BJ (cell line): ENCODE data around the gene DHX58. TPM values are rescaled to one million over a fixed set of nuclear protein-coding genes. Genes with fewer than 3 reads are reported as not detected.
A peak's percentile ranks its signal among the peaks of the same experiment; 100 is the strongest.

Source experiments
- CTCF ChIA-PET: fragments of 350-600 bp; formaldehyde crosslinking; extraction: SDS; loops from one replicate; lab custom pipeline; 2021; ENCODE audit warnings: antibody characterized with exemption, inconsistent platforms; lab: Yijun Ruan, JAX
- POLR2A ChIA-PET: fragments of 300-600 bp; sonication (Branson Sonifier 250); formaldehyde crosslinking; extraction: SDS; loops from one replicate; lab custom pipeline; 2021; ENCODE audit warnings: antibody characterized with exemption; lab: Charles Lee
- DNase-seq: peaks from one replicate; pipeline ENCODE4 v3.0.0-alpha.2; 2011; ENCODE audit warnings: low read depth
- H3K27me3 ChIP-seq: 2 replicates; pipeline ENCODE4 v1.6.0; 2011; ENCODE audit warnings: low read length; ENCODE audit not compliant: control insufficient read depth, insufficient read depth
- H3K36me3 ChIP-seq: 2 replicates; pipeline ENCODE4 v1.5.1; 2011; ENCODE audit warnings: low read length; ENCODE audit not compliant: control insufficient read depth, insufficient read depth
- H3K4me3 ChIP-seq: 2 replicates; pipeline ENCODE4 v1.5.1; 2011; ENCODE audit warnings: low read depth, mild to moderate bottlenecking, control low read depth, low read length
- CTCF ChIP-seq: IDR thresholded peaks from 2 replicates; pipeline ENCODE4 v1.5.1; 2011; ENCODE audit warnings: low read depth, mild to moderate bottlenecking, control low read depth, inconsistent platforms, low read length, moderate library complexity; ENCODE audit not compliant: insufficient read depth
- polyA plus RNA-seq: library from polyadenylated mRNA; depleted of rRNA; stranded (reverse); fragments of >200 nt; gene quantifications from 2 replicates; pipeline ENCODE4 v1.2.3, GENCODE V29; 2011

The DHX58 gene
- polyA plus RNA-seq, 1 experiment: 18.0 TPM

GRCh38 chr17:42122371-42123303 is 10.1 kb upstream of the DHX58 start, which contains the start of gene HSPB9:
HSPB9 (plus strand) TSS chr17:42122804; CDS start chr17:42122851, 47 bp downstream.
- ChIA-PET POLR2A (no interaction called here), CTCF (interaction anchor here (0.9 to 1.6 kb wide), 2 partner anchors 14 to 55 kb away, joined by 3 read pairs; no protein-coding TSS in a partner anchor)
- TF ChIP-seq CTCF: no peak
- no peak within 1 kb of the TSS for H3K4me3 ChIP-seq
- DNase-seq: no peak
- H3K27me3 ChIP-seq: no peaks in the 10 kb centered on the region
- H3K36me3 ChIP-seq: peaks cover 17% of the 10 kb centered on the region

GRCh38 chr17:42120770-42121769 is 8.6 kb upstream of the DHX58 start, which contains the start of gene KAT2A:
KAT2A (minus strand) TSS chr17:42121367; CDS start chr17:42121304, 63 bp downstream.
- no peak for DNase-seq
- ChIA-PET CTCF (interaction anchor here (0.6 to 11.1 kb wide), 13 partner anchors 9 to 406 kb away, joined by 3 to 163 read pairs (median 4); partner anchors contain the start of genes CNP, KCNH4 and NKIRAS2), POLR2A (no interaction called here)
- TF ChIP-seq CTCF: no peak
- H3K27me3 ChIP-seq: no peaks in the 10 kb centered on the region
- H3K4me3 ChIP-seq: peak within 1 kb of the TSS; percentile 69
- peaks cover 10% of the 10 kb centered on the region for H3K36me3 ChIP-seq

- POLR2A ChIA-PET: no interaction called here
- H3K27me3 ChIP-seq: no peaks in the 10 kb centered on the region
- TF ChIP-seq CTCF: no peak
- no peak for DNase-seq
- peaks cover 14% of the 10 kb centered on the region for H3K36me3 ChIP-seq
- CTCF ChIA-PET: interaction anchor here (0.6 to 11.1 kb wide), 12 partner anchors 9 to 1952 kb away, joined by 3 to 163 read pairs (median 4); partner anchors contain the start of genes CNP, KCNH4 and NKIRAS2
- peak overlapping the region; percentile 69 for H3K4me3 ChIP-seq
These were observed 7.8 kb upstream of the DHX58 start for GRCh38 chr17:42120161-42120769.

- no peak overlapping the region for H3K4me3 ChIP-seq
- no peak for TF ChIP-seq CTCF
- no peak for DNase-seq
- H3K27me3 ChIP-seq: no peaks in the 10 kb centered on the region
- H3K36me3 ChIP-seq: peaks cover 13% of the 10 kb centered on the region
- POLR2A ChIA-PET: no interaction called here
- CTCF ChIA-PET: interaction anchor here (0.7 to 11.1 kb wide), 6 partner anchors 11 to 158 kb away, joined by 3 to 163 read pairs (median 22); partner anchors contain the start of genes CNP, KCNH4 and NKIRAS2
These were observed 6.8 kb upstream of the DHX58 start for GRCh38 chr17:42119301-42119700.
